Activated CD4-positive, alpha-beta memory T cell treated with anti-CD3 and anti-CD28 coated beads, Interleukin-2, amount 10 ng/mL, durations not matched to agents 7 days and 5 days (primary cell): ENCODE results near the gene TIGD3. TPM values are rescaled to one million over a fixed set of nuclear protein-coding genes. Genes with fewer than 3 reads are reported as not detected.
A peak's percentile ranks its signal among the peaks of the same experiment; 100 is the strongest.

Experiments
- CTCF ChIA-PET: fragments of 350-600 bp; sonication (Branson Sonifier 250); formaldehyde crosslinking; loops from one replicate; lab custom pipeline; 2021; ENCODE audit warnings: antibody characterized with exemption, inconsistent platforms; lab: Charles Lee
- POLR2A ChIA-PET: fragments of 350-600 bp; sonication (Branson Sonifier 250); formaldehyde crosslinking; loops from one replicate; lab custom pipeline; 2021; ENCODE audit warnings: antibody characterized with exemption; lab: Charles Lee
- DNase-seq: peaks from one replicate; pipeline ENCODE4 v3.0.0-alpha.2; 2020
- H3K27ac Mint-ChIP-seq: one replicate; pipeline ENCODE4 v1.8.0; 2021; ENCODE audit warnings: mild to moderate bottlenecking, mixed read lengths
- H3K27me3 Mint-ChIP-seq: one replicate; pipeline ENCODE4 v1.8.0; 2021; ENCODE audit warnings: mixed read lengths
- H3K36me3 Mint-ChIP-seq: one replicate; pipeline ENCODE4 v1.8.0; 2021; ENCODE audit warnings: low read depth, mixed read lengths
- H3K4me1 Mint-ChIP-seq: one replicate; pipeline ENCODE4 v1.8.0; 2021; ENCODE audit warnings: mixed read lengths
- H3K4me3 Mint-ChIP-seq: one replicate; pipeline ENCODE4 v1.8.0; 2021; ENCODE audit warnings: mild to moderate bottlenecking, mixed read lengths
- H3K9me3 Mint-ChIP-seq: one replicate; pipeline ENCODE4 v1.8.0; 2021; ENCODE audit warnings: mixed read lengths
- total RNA-seq, 2 experiments: library from RNA; stranded (reverse); gene quantifications; one replicate each; pipeline ENCODE4 v1.2.3, GENCODE V29; 2021

The TIGD3 gene
- total RNA-seq, 2 experiments from 2014 or later, result 0.58 to 0.88 TPM

DNA sequence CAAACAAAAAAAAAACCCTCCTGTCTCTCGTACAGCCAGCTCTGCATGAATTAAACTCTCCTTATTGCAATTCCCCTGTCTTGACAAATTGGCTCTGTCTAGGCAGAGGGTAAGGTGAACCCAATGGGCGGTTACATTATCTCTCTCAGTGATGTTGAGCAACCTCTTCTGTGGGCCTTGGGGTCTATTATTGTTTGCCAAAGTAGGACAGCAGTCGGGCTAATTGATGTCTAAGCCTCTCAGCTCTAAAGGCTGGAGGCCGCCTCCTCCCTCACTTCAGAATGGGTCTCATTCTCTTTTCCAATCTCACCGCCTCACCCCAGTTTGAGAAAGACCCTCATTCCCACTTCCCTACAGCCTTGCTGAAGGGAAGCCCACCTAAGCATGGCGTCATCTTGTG lies 29.2 kb downstream of the TIGD3 start:
- no peaks in the 10 kb centered on the region for H3K27me3 Mint-ChIP-seq
- H3K36me3 Mint-ChIP-seq, result peaks cover 11% of the 10 kb centered on the region
- H3K9me3 Mint-ChIP-seq, result no peaks in the 10 kb centered on the region
- POLR2A ChIA-PET, result interaction anchor here (1.3 to 21.7 kb wide), 5 partner anchors 39 to 249 kb away, joined by 3 to 501 read pairs (median 6); partner anchors contain the start of genes MALAT1 and NEAT1
- peak overlapping the region; percentile 56 for H3K4me3 Mint-ChIP-seq
- H3K27ac Mint-ChIP-seq, result peak overlapping the region; percentile 99
- peaks cover 75% of the 10 kb centered on the region for H3K4me1 Mint-ChIP-seq
- CTCF ChIA-PET, result interaction anchor here (1.5 to 3.7 kb wide), 3 partner anchors 33 to 115 kb away, joined by 3 to 12 read pairs (median 6); partner anchors contain the start of gene MALAT1
- DNase-seq, result no peak

DNA sequence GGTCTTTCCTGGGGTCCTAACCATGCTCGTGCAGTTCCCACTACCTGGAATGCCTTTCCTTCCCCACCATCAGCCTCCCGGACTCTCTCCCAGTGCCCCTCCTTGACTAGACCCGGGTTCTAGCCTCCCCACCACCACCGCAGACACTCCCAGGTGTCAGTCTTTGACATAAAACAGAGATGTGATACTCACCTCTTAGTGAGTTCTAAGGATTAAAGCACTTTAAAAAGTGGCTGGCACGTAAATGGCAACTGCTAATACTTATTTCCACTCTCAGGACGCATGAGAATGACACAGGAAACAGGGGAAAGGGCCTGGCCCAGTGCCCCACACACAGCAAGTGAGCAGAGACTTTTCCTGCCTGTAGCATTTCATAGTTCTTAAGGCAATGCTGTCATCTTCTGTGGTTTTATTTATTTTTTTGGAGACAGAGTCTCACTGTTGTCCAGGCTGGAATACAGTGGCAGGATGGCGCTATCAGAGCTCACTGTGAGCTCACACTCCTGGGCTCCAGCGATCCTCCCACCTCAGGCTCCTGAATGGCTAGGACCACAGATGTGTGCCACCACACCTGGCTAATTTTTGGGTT lies 29.8 kb downstream of the TIGD3 start:
- peak overlapping the region; percentile 56 for H3K4me3 Mint-ChIP-seq
- no peak for DNase-seq
- H3K27me3 Mint-ChIP-seq, result no peaks in the 10 kb centered on the region
- CTCF ChIA-PET, result interaction anchor here (1.2 to 2.0 kb wide), 3 partner anchors 32 to 54 kb away, joined by 3 to 6 read pairs (median 6); no protein-coding TSS in a partner anchor
- H3K36me3 Mint-ChIP-seq, result peaks cover 17% of the 10 kb centered on the region
- peak overlapping the region; percentile 99 for H3K27ac Mint-ChIP-seq
- H3K4me1 Mint-ChIP-seq, result peaks cover 81% of the 10 kb centered on the region
- no peaks in the 10 kb centered on the region for H3K9me3 Mint-ChIP-seq
- POLR2A ChIA-PET, result interaction anchor here (1.3 to 21.7 kb wide), 4 partner anchors 38 to 249 kb away, joined by 3 to 501 read pairs (median 224); partner anchors contain the start of genes MALAT1 and NEAT1

GRCh38 chr11:65386307-65387140 lies 32.0 kb downstream of the TIGD3 start, which contains the start of gene FRMD8:
Gene FRMD8, plus strand, starts transcription at chr11:65386637. Its CDS starts 400 bp downstream, at chr11:65387037.
- peak within 1 kb of the TSS; percentile 99 for H3K27ac Mint-ChIP-seq
- H3K9me3 Mint-ChIP-seq, result no peaks in the 10 kb centered on the region
- H3K4me3 Mint-ChIP-seq, result peak within 1 kb of the TSS; percentile 91
- H3K36me3 Mint-ChIP-seq, result peaks cover 24% of the 10 kb centered on the region
- CTCF ChIA-PET, result interaction anchor here (0.8 to 2.8 kb wide), 9 partner anchors 11 to 393 kb away, joined by 3 to 25 read pairs (median 4); no protein-coding TSS in a partner anchor
- no peaks in the 10 kb centered on the region for H3K27me3 Mint-ChIP-seq
- POLR2A ChIA-PET, result interaction anchor here (0.7 to 21.7 kb wide), 21 partner anchors 8 to 252 kb away, joined by 3 to 501 read pairs (median 5); partner anchors contain the start of genes FAM89B, MALAT1, NEAT1 and PCNX3
- peak; percentile 89 for DNase-seq
- peaks cover 87% of the 10 kb centered on the region for H3K4me1 Mint-ChIP-seq

- Mint-ChIP-seq H3K4me1 (peaks cover 75% of the 10 kb centered on the region), H3K27me3 (no peaks in the 10 kb centered on the region), H3K27ac (peak overlapping the region; percentile 58), H3K9me3 (no peaks in the 10 kb centered on the region), H3K4me3 (peak overlapping the region; percentile 57), H3K36me3 (peaks cover 38% of the 10 kb centered on the region)
- no peak for DNase-seq
- ChIA-PET CTCF (interaction anchor here (1.2 to 2.8 kb wide), 5 partner anchors 19 to 179 kb away, joined by 3 to 25 read pairs (median 4); no protein-coding TSS in a partner anchor), POLR2A (interaction anchor here (1.0 to 21.7 kb wide), 6 partner anchors 13 to 114 kb away, joined by 4 to 501 read pairs (median 4); partner anchors contain the start of genes MALAT1 and NEAT1)
Measured at GRCh38 chr11:65388731-65389130, 34.2 kb downstream of the TIGD3 start.

GRCh38 chr11:65389294-65389980 lies 34.9 kb downstream of the TIGD3 start:
- Mint-ChIP-seq H3K27me3 (no peaks in the 10 kb centered on the region), H3K4me1 (peaks cover 68% of the 10 kb centered on the region), H3K36me3 (peaks cover 38% of the 10 kb centered on the region), H3K9me3 (no peaks in the 10 kb centered on the region), H3K4me3 (no peak overlapping the region), H3K27ac (peak overlapping the region; percentile 61)
- DNase-seq, result no peak
- ChIA-PET CTCF (interaction anchor here (1.2 to 1.4 kb wide), 2 partner anchors 19 to 151 kb away, joined by 4 read pairs; no protein-coding TSS in a partner anchor), POLR2A (interaction anchor here (16.8 to 21.7 kb wide), 2 partner anchors 33 to 113 kb away, joined by 443 to 501 read pairs; partner anchors contain the start of genes MALAT1 and NEAT1)

GRCh38 chr11:65390099-65390941 lies 35.8 kb downstream of the TIGD3 start:
- Mint-ChIP-seq H3K4me1 (peaks cover 59% of the 10 kb centered on the region), H3K27ac (peak overlapping the region; percentile 61), H3K27me3 (no peaks in the 10 kb centered on the region), H3K9me3 (no peaks in the 10 kb centered on the region), H3K36me3 (peaks cover 38% of the 10 kb centered on the region), H3K4me3 (no peak overlapping the region)
- no peak for DNase-seq
- POLR2A ChIA-PET, result interaction anchor here (0.9 to 21.7 kb wide), 3 partner anchors 10 to 112 kb away, joined by 4 to 501 read pairs (median 443); partner anchors contain the start of genes MALAT1 and NEAT1
- CTCF ChIA-PET, result interaction anchor here (1.3 kb wide), 1 partner anchor 55 kb away, joined by 3 read pairs; no protein-coding TSS in a partner anchor

- ChIA-PET CTCF (interaction anchor here (0.6 to 1.3 kb wide), 2 partner anchors 56 to 128 kb away, joined by 3 to 4 read pairs; no protein-coding TSS in a partner anchor), POLR2A (interaction anchor here (0.9 to 21.7 kb wide), 3 partner anchors 10 to 112 kb away, joined by 4 to 501 read pairs (median 443); partner anchors contain the start of genes MALAT1 and NEAT1)
- Mint-ChIP-seq H3K27me3 (no peaks in the 10 kb centered on the region), H3K4me1 (peaks cover 53% of the 10 kb centered on the region), H3K27ac (peak overlapping the region; percentile 56), H3K36me3 (peaks cover 41% of the 10 kb centered on the region), H3K9me3 (no peaks in the 10 kb centered on the region), H3K4me3 (no peak overlapping the region)
- no peak for DNase-seq
Measured at GRCh38 chr11:65390996-65391395, 36.4 kb downstream of the TIGD3 start.

DNA sequence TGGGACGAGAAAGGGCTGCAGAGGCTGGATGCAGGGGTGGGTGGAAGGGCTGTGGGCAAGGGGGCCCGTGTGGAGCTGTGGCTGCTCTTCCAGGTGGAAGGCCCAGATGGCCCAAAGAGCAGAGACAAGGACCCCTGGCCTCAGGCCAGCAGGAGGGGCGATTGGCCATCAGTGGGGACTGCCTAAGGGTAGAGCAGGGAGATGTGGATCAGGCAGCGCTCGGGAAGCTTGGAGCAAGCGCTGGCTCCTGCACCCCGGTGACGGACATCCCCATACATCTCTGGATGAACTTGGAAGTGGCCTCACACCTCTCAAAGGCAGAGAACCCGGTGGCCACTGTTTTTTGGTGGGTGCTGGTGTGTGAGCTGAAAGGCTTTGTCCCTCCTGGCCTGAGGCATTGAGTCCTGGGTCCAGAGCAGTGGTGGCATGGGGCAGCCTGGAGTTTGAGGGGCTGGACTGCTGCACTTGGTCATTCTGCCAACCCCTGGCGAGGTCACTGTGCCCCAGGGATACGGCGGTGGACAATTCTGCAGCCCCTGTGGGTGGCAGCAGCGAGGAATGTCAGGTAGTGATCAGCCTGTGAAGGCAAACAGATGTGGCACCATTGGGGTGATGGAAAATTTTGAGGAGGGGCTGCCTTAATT lies 37.8 kb downstream of the TIGD3 start:
- Mint-ChIP-seq H3K27ac (peak overlapping the region; percentile 40), H3K9me3 (no peaks in the 10 kb centered on the region), H3K36me3 (peaks cover 44% of the 10 kb centered on the region), H3K27me3 (no peaks in the 10 kb centered on the region), H3K4me3 (no peak overlapping the region), H3K4me1 (peaks cover 45% of the 10 kb centered on the region)
- DNase-seq, result no peak
- ChIA-PET CTCF (no interaction called here), POLR2A (interaction anchor here (0.6 to 21.7 kb wide), 3 partner anchors 30 to 127 kb away, joined by 3 to 501 read pairs (median 443); partner anchors contain the start of genes MALAT1 and NEAT1)

DNA sequence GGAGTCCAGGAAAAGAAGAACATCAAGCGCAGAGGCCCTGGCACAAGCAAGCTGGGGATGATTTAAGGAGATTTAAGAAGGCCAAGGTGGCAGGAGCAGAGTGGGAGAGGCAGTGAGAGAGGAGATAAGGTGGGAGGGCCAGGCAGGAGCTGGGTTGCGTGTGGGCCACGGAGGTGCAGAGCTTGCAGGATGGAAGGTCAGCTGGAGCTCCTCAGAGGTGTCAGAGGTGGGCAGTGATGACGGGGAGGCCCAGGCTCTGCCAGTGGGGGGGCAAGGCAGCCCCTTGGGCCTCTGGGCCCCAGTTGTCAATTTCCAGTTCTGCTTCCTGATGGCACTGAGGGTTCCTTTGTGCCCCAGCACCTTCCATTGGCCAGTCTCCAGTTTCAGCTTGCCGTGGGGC lies 38.3 kb downstream of the TIGD3 start:
- H3K4me3 Mint-ChIP-seq, result no peak overlapping the region
- DNase-seq, result no peak
- H3K27ac Mint-ChIP-seq, result no peak overlapping the region
- H3K27me3 Mint-ChIP-seq, result no peaks in the 10 kb centered on the region
- no peaks in the 10 kb centered on the region for H3K9me3 Mint-ChIP-seq
- CTCF ChIA-PET, result no interaction called here
- H3K36me3 Mint-ChIP-seq, result peaks cover 46% of the 10 kb centered on the region
- POLR2A ChIA-PET, result interaction anchor here (0.6 to 21.7 kb wide), 3 partner anchors 30 to 128 kb away, joined by 3 to 501 read pairs (median 443); partner anchors contain the start of genes MALAT1 and NEAT1
- H3K4me1 Mint-ChIP-seq, result peaks cover 41% of the 10 kb centered on the region

- peaks cover 46% of the 10 kb centered on the region for H3K36me3 Mint-ChIP-seq
- ChIA-PET POLR2A (interaction anchor here (16.8 to 21.7 kb wide), 2 partner anchors 29 to 109 kb away, joined by 443 to 501 read pairs; partner anchors contain the start of genes MALAT1 and NEAT1), CTCF (no interaction called here)
Measured at GRCh38 chr11:65393513-65394079, 39.0 kb downstream of the TIGD3 start.

More at GRCh38 chr11:65393513-65394079, 39.0 kb downstream of the TIGD3 start:
- Mint-ChIP-seq H3K4me3 (no peak overlapping the region), H3K9me3 (no peaks in the 10 kb centered on the region), H3K27ac (no peak overlapping the region), H3K4me1 (peaks cover 34% of the 10 kb centered on the region), H3K27me3 (no peaks in the 10 kb centered on the region)
- DNase-seq, result no peak
